Esophagus muscularis mucosa (tissue), 4 donors: ENCODE results near the gene HSD11B1. TPM values are rescaled to one million over a fixed set of nuclear protein-coding genes. Genes with fewer than 3 reads are reported as not detected.

Source experiments
- DNase-seq: peaks from one replicate; pipeline ENCODE4 v3.0.0-alpha.2; 2017; ENCODE audit errors: extremely low spot score
- H3K27ac ChIP-seq, 4 donors: fragments of 200-600 bp; sonication (generic); replicated peaks in 1 of 4; 1 replicate in 3 of 4; 2 replicates in 1 of 4; pipeline ENCODE4 v1.5.1; 2016 to 2019; ENCODE audit warnings: mild to moderate bottlenecking in 1 of 4
- H3K27me3 ChIP-seq, 4 donors: fragments of 200-600 bp; sonication (generic); one replicate each; pipeline versions ENCODE4 v1.5.1 to v1.6.0; 2016 to 2019
- H3K36me3 ChIP-seq, 4 donors: fragments of 200-600 bp; sonication (generic); one replicate each; pipeline ENCODE4 v1.5.1; 2016 to 2019
- H3K4me1 ChIP-seq, 4 donors: fragments of 200-600 bp; sonication (generic); one replicate each; pipeline ENCODE4 v1.5.1; 2016 to 2019
- H3K4me3 ChIP-seq, 4 donors: fragments of 200-600 bp; sonication (generic); 1 replicate in 2 of 4; 2 replicates in 2 of 4; pipeline ENCODE4 v1.5.1; 2016 to 2019; ENCODE audit warnings: mild to moderate bottlenecking in 4 of 4, moderate library complexity in 1 of 4
- H3K9me3 ChIP-seq, 4 donors: fragments of 200-600 bp; sonication (generic); 1 replicate in 3 of 4; 2 replicates in 1 of 4; pipeline ENCODE4 v1.5.1; 2016 to 2019
- EP300 ChIP-seq: sonication (generic); formaldehyde crosslinking; IDR thresholded peaks from one replicate; pipeline ENCODE4 v1.6.1; 2017; ENCODE audit warnings: antibody characterized with exemption
- POLR2A ChIP-seq: fragments of 450-650 bp; IDR thresholded peaks from one replicate; pipeline ENCODE4 v1.6.1; 2017; ENCODE audit warnings: antibody characterized with exemption, moderate library complexity, mild to moderate bottlenecking, low read depth
- POLR2AphosphoS5 ChIP-seq, 2 donors: sonication (generic); formaldehyde crosslinking; IDR thresholded peaks; one replicate each; pipeline ENCODE4 v1.6.1; 2017; ENCODE audit warnings: antibody characterized with exemption in 2 of 2
- WGBS: methylation state at CpG from one replicate; pipeline ENCODE4 v1.1.5; 2018; 5-methylcytosine and 5-hydroxymethylcytosine counted together
- intact Hi-C: fragments of 100-400 bp; cut with DNase I; formaldehyde crosslinking; loops from one replicate; pipeline ENCODE4 v1.15.1; 2023
- total RNA-seq, 4 donors: library from RNA; depleted of rRNA; stranded (reverse); fragments of >200 nt; gene quantifications; one replicate each; pipeline versions ENCODE4 v1.1.0 to v1.2.1, GENCODE V29; 2016
- TF ChIP-seq, protein P1 (sequence below), 3 experiments: fragments of 200-600 bp in 2 of 3; fragments of 450-650 bp in 1 of 3; sonication (generic) in 2 of 3; IDR thresholded peaks; one replicate each; pipeline ENCODE4 v1.5.1; 2017 to 2019; ENCODE audit warnings: antibody characterized with exemption in 3 of 3, mild to moderate bottlenecking in 2 of 3, moderate library complexity in 1 of 3

The HSD11B1 gene
- total RNA-seq, 4 donors from 2014 or later: 5.0 to 17.2 (median 6.2) TPM

DNA sequence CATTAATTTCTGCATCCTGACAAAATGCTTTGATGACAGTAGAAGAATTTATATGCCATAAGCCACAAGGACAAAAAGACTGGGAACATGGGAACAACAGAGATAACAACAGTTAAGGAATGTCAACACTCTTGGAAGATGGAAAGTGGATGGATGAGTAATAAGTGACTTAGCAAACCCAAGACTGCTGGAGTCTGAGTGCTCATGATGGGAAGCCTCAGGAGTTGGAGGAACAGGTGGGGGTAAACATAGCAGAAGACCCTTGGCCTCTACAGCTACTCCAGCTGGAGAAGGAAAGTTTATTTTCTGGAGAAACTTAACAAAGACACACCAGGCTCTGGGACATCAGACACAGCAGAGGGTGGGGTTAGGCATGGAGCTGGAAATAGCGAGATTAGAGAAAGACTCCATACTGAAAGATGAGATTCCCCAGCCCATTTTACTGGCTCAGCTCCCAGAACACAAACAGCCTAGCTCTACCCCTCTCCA is 15.9 kb upstream of the HSD11B1 start:
- no peak for DNase-seq
- H3K4me3 ChIP-seq: no peak overlapping the region
- no peak overlapping the region for H3K27ac ChIP-seq
- no peaks in the 10 kb centered on the region for H3K9me3 ChIP-seq
- H3K36me3 ChIP-seq: no peaks in the 10 kb centered on the region
- intact Hi-C loops: loop anchor here (5.0 kb wide), 1 partner anchor 56 kb away; no protein-coding TSS in a partner anchor
- H3K27me3 ChIP-seq: no peaks in the 10 kb centered on the region
- peaks cover 0 to 7% (median 2%) of the 10 kb centered on the region in 4 donors for H3K4me1 ChIP-seq
- no peak for TF ChIP-seq EP300
- TF ChIP-seq POLR2AphosphoS5 (IDR thresholded peaks at IDR 0.05): no peak
- TF ChIP-seq, protein P1, sequence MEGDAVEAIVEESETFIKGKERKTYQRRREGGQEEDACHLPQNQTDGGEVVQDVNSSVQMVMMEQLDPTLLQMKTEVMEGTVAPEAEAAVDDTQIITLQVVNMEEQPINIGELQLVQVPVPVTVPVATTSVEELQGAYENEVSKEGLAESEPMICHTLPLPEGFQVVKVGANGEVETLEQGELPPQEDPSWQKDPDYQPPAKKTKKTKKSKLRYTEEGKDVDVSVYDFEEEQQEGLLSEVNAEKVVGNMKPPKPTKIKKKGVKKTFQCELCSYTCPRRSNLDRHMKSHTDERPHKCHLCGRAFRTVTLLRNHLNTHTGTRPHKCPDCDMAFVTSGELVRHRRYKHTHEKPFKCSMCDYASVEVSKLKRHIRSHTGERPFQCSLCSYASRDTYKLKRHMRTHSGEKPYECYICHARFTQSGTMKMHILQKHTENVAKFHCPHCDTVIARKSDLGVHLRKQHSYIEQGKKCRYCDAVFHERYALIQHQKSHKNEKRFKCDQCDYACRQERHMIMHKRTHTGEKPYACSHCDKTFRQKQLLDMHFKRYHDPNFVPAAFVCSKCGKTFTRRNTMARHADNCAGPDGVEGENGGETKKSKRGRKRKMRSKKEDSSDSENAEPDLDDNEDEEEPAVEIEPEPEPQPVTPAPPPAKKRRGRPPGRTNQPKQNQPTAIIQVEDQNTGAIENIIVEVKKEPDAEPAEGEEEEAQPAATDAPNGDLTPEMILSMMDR (IDR thresholded peaks at IDR 0.05): no peak
- WGBS: 64% methylated on average over 1 of the region's 1 CpG

DNA sequence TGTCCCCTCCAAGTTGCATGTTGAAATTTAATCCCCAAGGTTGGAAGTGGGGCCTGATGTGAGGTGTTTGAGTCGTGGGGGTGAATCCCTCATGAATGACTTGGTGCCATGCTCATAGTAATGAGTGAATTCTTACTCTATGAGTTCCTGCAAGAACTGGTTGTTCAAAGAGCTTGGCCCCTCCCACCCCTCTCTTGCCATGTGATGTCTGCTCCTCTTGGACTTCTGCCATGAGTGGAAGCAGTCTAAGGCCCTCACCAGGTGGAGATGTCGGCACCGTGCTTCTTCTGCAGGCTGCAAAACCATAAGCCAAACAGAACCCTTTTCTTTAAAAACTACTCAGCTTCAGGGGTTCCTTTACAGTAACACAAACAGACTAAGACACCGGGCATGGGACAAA is 15.2 kb upstream of the HSD11B1 start:
- 70% methylated on average over 4 of the region's 4 CpGs for WGBS
- intact Hi-C loops: loop anchor here (5.0 kb wide), 1 partner anchor 57 kb away; no protein-coding TSS in a partner anchor
- Histone ChIP-seq H3K36me3 (no peaks in the 10 kb centered on the region), H3K27me3 (no peaks in the 10 kb centered on the region), H3K4me3 (no peak overlapping the region), H3K9me3 (no peaks in the 10 kb centered on the region), H3K27ac (no peak overlapping the region), H3K4me1 (peaks cover 0 to 7% (median 2%) of the 10 kb centered on the region in 4 donors)
- TF ChIP-seq, protein P1 (IDR thresholded peaks at IDR 0.05): no peak
- TF ChIP-seq POLR2A (no peak), EP300 (no peak), POLR2AphosphoS5 (IDR thresholded peaks at IDR 0.05) (no peak)
- DNase-seq: no peak

- Histone ChIP-seq H3K27me3 (no peaks in the 10 kb centered on the region), H3K9me3 (no peaks in the 10 kb centered on the region), H3K36me3 (no peaks in the 10 kb centered on the region), H3K4me3 (no peak overlapping the region), H3K27ac (no peak overlapping the region), H3K4me1 (peaks cover 0 to 7% (median 0%) of the 10 kb centered on the region in 4 donors)
- TF ChIP-seq EP300 (no peak), POLR2AphosphoS5 (IDR thresholded peaks at IDR 0.05) (no peak), POLR2A (no peak)
- TF ChIP-seq, protein P1 (IDR thresholded peaks at IDR 0.05): no peak
- intact Hi-C loops: loop anchor here (5.0 kb wide), 1 partner anchor 56 kb away; no protein-coding TSS in a partner anchor
- no peak for DNase-seq
- 74% methylated on average over 3 of the region's 3 CpGs for WGBS
Observed at GRCh38 chr1:209691237-209691636, 13.4 kb upstream of the HSD11B1 start.

- Histone ChIP-seq H3K27me3 (no peaks in the 10 kb centered on the region), H3K27ac (no peak overlapping the region), H3K4me3 (no peak overlapping the region), H3K9me3 (no peaks in the 10 kb centered on the region), H3K4me1 (peaks cover 0 to 7% (median 0%) of the 10 kb centered on the region in 4 donors), H3K36me3 (no peaks in the 10 kb centered on the region)
- no peak for DNase-seq
- TF ChIP-seq POLR2AphosphoS5 (IDR thresholded peaks at IDR 0.05) (no peak), POLR2A (no peak), EP300 (no peak)
- TF ChIP-seq, protein P1 (IDR thresholded peaks at IDR 0.05): no peak
- intact Hi-C loops: loop anchor here (2.0 to 5.0 kb wide), 2 partner anchors 55 to 115 kb away; no protein-coding TSS in a partner anchor
- WGBS: 67% methylated on average over 4 of the region's 4 CpGs
Observed at GRCh38 chr1:209692296-209692695, 12.3 kb upstream of the HSD11B1 start.
